K562 (cell line): ENCODE measurements around the gene LMAN1L. TPM values are rescaled to one million over a fixed set of nuclear protein-coding genes. Genes with fewer than 3 reads are reported as not detected.
A peak's percentile ranks its signal among the peaks of the same experiment; 100 is the strongest.

Experiments
- ATAC-seq: fragments of 200-7000 bp; cut with Tn5 transposase; 3 replicates; pipeline ENCODE4 v1.9.1; 2020; ENCODE audit warnings: moderate library complexity
- BruUV-seq: library from RNA; stranded (reverse); fragments of 400-500 nt; replicated peaks from 2 replicates; lab custom pipeline; 2021; lab: Mats Ljungman, UMichigan
- CTCF ChIA-PET: fragments of 300-600 bp; formaldehyde crosslinking; extraction: SDS; loops from one replicate; lab custom pipeline; 2021; ENCODE audit warnings: low intra/inter-chr PET ratio; lab: Yijun Ruan, JAX
- POLR2A ChIA-PET: fragments of 300-600, 350-650 bp; sonication (Branson Sonifier 250); formaldehyde crosslinking; extraction: SDS; loops from one replicate; lab custom pipeline; 2021; ENCODE audit warnings: antibody characterized with exemption, inconsistent platforms; lab: Yijun Ruan, JAX
- DNase-seq, 4 experiments: peaks; one replicate each; pipeline versions ENCODE4 v3.0.0 to v3.0.0-alpha.2; 2011 to 2018; ENCODE audit warnings: low spot score in 3 of 4, mixed read lengths in 3 of 4; ENCODE audit errors: extremely low read depth in 1 of 4
- FAIRE-seq: peaks from 2 replicates; lab custom pipeline; 2011; peaks lifted over from hg19 to GRCh38; lab: Jason Lieb, UNC
- H2AFZ ChIP-seq: 2 replicates; pipeline ENCODE4 v1.6.0; 2011; ENCODE audit warnings: low read depth, low read length, control low read depth, inconsistent platforms
- H3K27ac ChIP-seq: fragments of 200-600 bp; 3 replicates; pipeline ENCODE4 v1.8.0; 2011; ENCODE audit warnings: low read depth, mild to moderate bottlenecking, control low read depth, inconsistent platforms, low read length, moderate library complexity, mixed read lengths; ENCODE audit errors: extremely low read depth
- H3K27me3 ChIP-seq, 2 experiments: fragments of 300-600 bp in 1 of 2; 2 replicates in 1 of 2; 3 replicates in 1 of 2; pipeline versions ENCODE4 v1.6.0 to v1.8.0; 2011; ENCODE audit warnings: inconsistent platforms in 2 of 2, low read length in 2 of 2, mild to moderate bottlenecking in 1 of 2, mixed read lengths in 1 of 2, moderate library complexity in 1 of 2; ENCODE audit not compliant: control insufficient read depth in 2 of 2, insufficient read depth in 2 of 2
- H3K36me3 ChIP-seq: fragments of 300-600 bp; 3 replicates; pipeline ENCODE4 v1.8.0; 2011; ENCODE audit warnings: mild to moderate bottlenecking, low read length, inconsistent platforms; ENCODE audit not compliant: control insufficient read depth, insufficient read depth
- H3K4me1 ChIP-seq, 2 experiments: fragments of 200-600 bp in 1 of 2; replicated peaks in 1 of 2; 2 replicates in 1 of 2; 3 replicates in 1 of 2; pipeline versions ENCODE4 v1.5.1 to v1.8.0; 2011; ENCODE audit warnings: inconsistent platforms in 2 of 2, low read length in 2 of 2, mild to moderate bottlenecking in 1 of 2, mixed read lengths in 1 of 2, moderate library complexity in 1 of 2; ENCODE audit not compliant: control insufficient read depth in 2 of 2, insufficient read depth in 2 of 2
- H3K4me2 ChIP-seq: 2 replicates; pipeline ENCODE4 v1.6.1; 2011; ENCODE audit warnings: low read length, control low read depth, inconsistent platforms, mixed read lengths; ENCODE audit not compliant: insufficient read depth
- H3K4me3 ChIP-seq: fragments of 200-600 bp; sonication (generic), shearing (Covaris generic); 2 replicates; pipeline ENCODE4 v1.5.1; 2016; ENCODE audit warnings: control low read depth, inconsistent platforms
- H3K79me2 ChIP-seq: fragments of 200-600 bp; 3 replicates; pipeline ENCODE4 v1.8.0; 2011; ENCODE audit warnings: low read length, inconsistent platforms; ENCODE audit not compliant: control insufficient read depth, insufficient read depth
- H3K9ac ChIP-seq, 2 experiments: 2 replicates each; pipeline versions ENCODE4 v1.6.0 to v1.6.1; 2011; ENCODE audit warnings: low read depth in 2 of 2, low read length in 2 of 2, control low read depth in 1 of 2, inconsistent platforms in 1 of 2, mild to moderate bottlenecking in 1 of 2, mixed read lengths in 1 of 2; ENCODE audit not compliant: insufficient read depth in 1 of 2
- H3K9me1 ChIP-seq: one replicate; pipeline ENCODE4 v1.6.0; 2011; ENCODE audit warnings: inconsistent platforms, mild to moderate bottlenecking, low read length, moderate library complexity; ENCODE audit not compliant: control insufficient read depth, insufficient read depth
- H3K9me3 ChIP-seq: replicated peaks from 2 replicates; pipeline ENCODE4 v1.5.1; 2011; ENCODE audit warnings: low read depth, low read length, inconsistent platforms; ENCODE audit not compliant: control insufficient read depth, insufficient read depth
- H4K20me1 ChIP-seq: replicated peaks from 2 replicates; pipeline ENCODE4 v1.6.1; 2011; ENCODE audit warnings: low read length, inconsistent platforms, mixed read lengths; ENCODE audit not compliant: control insufficient read depth, insufficient read depth
- EP300 ChIP-seq: IDR thresholded peaks from 2 replicates; pipeline ENCODE4 v1.6.1; 2012; ENCODE audit warnings: low read length, improper control_type of control experiment
- HSF4 ChIP-seq: fragments of 250-450 bp; sonication (Bioruptor Pico); IDR thresholded peaks from 2 replicates; pipeline ENCODE4 v2.1.2; 2022; ENCODE audit warnings: mild to moderate bottlenecking, moderate library complexity, borderline replicate concordance
- PHF20 ChIP-seq: fragments of 450-650 bp; IDR thresholded peaks from 2 replicates; pipeline ENCODE4 v1.6.1; 2018; ENCODE audit not compliant: partially characterized antibody
- SMC3 ChIP-seq: conservative IDR thresholded peaks from 2 replicates; pipeline ENCODE4 v1.6.1; 2011; ENCODE audit warnings: low read depth, low read length, improper control_type of control experiment; ENCODE audit not compliant: insufficient read depth
- TOE1 ChIP-seq, 2 experiments: fragments of 450-650 bp in 1 of 2; sonication (generic) in 1 of 2; formaldehyde crosslinking in 1 of 2; IDR thresholded peaks; 2 replicates each; pipeline versions ENCODE4 v1.7.1 to v1.8.0; 2016 to 2022; ENCODE audit warnings: borderline replicate concordance in 2 of 2, mild to moderate bottlenecking in 2 of 2, antibody characterized with exemption in 1 of 2, inconsistent platforms in 1 of 2, low read depth in 1 of 2, missing genetic modification reagents in 1 of 2, moderate library complexity in 1 of 2
- ZKSCAN1 ChIP-seq: fragments of 150-350 bp; IDR thresholded peaks from 2 replicates; pipeline ENCODE4 v1.6.1; 2016; ENCODE audit warnings: low read depth, low read length
- ZNF75A ChIP-seq: fragments of 450-650 bp; formaldehyde crosslinking; IDR thresholded peaks from 2 replicates; pipeline ENCODE4 v1.4.0; 2020; ENCODE audit warnings: mild to moderate bottlenecking
- ZSCAN29 ChIP-seq: fragments of 450-650 bp; IDR thresholded peaks from 2 replicates; pipeline ENCODE4 v1.6.1; 2017
- WGBS: fragments of 100-300 bp; shearing (Covaris generic); methylation state at CpG from one replicate; pipeline ENCODE4 v1.1.6; 2016; ENCODE audit warnings: low coverage, mixed read lengths; ENCODE audit not compliant: insufficient coverage; ENCODE audit errors: missing lambda C conversion rate; 5-methylcytosine and 5-hydroxymethylcytosine counted together
- in situ Hi-C: fragments of 300-500 bp; cut with MboI; formaldehyde crosslinking; loops from 4 replicates; pipeline ENCODE4 v1.15.0; 2018; ENCODE audit warnings: inconsistent platforms, mixed read lengths
- intact Hi-C: fragments of 100-400 bp; cut with micrococcal nuclease; formaldehyde crosslinking; loops from 2 replicates; pipeline ENCODE4 v1.14.2; 2022
- polyA plus RNA-seq, 8 experiments: library from polyadenylated mRNA; depleted of rRNA in 4 of 8; stranded (reverse) in 5 of 8; unstranded in 3 of 8; fragments of >200 nt; fragmentation: Nextera tagmentation in 2 of 8; fragmentation: Illumina TruSeq in 1 of 8; extraction: Ambion mirVana in 2 of 8; extraction: Trizol in 1 of 8; gene quantifications; 2 replicates each; pipeline versions ENCODE4 v1.2.1 to v1.2.3, GENCODE V29; 2011 to 2014; ENCODE audit warnings: inconsistent platforms in 1 of 8, missing spikeins in 1 of 8
- total RNA-seq, 7 experiments: library from RNA; depleted of rRNA in 6 of 7; stranded (reverse); fragments of >200 nt in 6 of 7; fragmentation: Illumina TruSeq in 2 of 7; extraction: Trizol in 2 of 7; gene quantifications; 2 replicates each; pipeline versions ENCODE4 v1.2.1 to v1.2.3, GENCODE V29; 2011 to 2021; ENCODE audit warnings: low replicate concordance in 1 of 7
- TF ChIP-seq, protein P1 (sequence below): sonication (generic); formaldehyde crosslinking; IDR thresholded peaks from 2 replicates; pipeline ENCODE4 v1.8.1; 2023; ENCODE audit warnings: mild to moderate bottlenecking, missing genetic modification reagents

LMAN1L gene
- total and polyA plus RNA-seq, 9 of the 15 experiments (the other 6 are each of a cell fraction or from before 2014, with no cell fraction given), result not detected

DNA sequence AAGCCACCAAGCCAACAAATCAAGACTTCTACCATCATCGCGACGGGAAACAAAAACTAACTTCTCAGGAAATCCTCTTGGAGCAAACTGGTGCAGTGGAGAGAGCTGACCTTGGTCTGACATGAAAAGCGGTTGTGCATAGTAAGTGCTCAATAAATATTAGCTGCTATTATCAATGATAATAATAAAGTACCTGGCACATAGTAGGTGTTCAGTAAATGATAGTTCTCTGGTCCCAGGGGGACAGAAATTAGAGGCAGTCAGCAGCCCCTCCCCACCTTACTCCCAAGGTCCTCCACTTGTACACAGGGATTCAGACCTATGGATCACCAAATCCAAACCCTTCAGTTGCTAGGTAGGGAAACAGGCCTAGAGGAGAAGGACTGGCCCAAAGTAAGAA is 36.7 kb upstream of the LMAN1L start:
- no peak overlapping the region for H3K4me2 ChIP-seq
- no peak overlapping the region for H3K27ac ChIP-seq
- H3K9me3 ChIP-seq, result no peaks in the 10 kb centered on the region
- BruUV-seq, result no TSS peak
- H3K79me2 ChIP-seq, result no peaks in the 10 kb centered on the region
- no peak overlapping the region for H2AFZ ChIP-seq
- H3K4me3 ChIP-seq, result no peak overlapping the region
- FAIRE-seq, result no peak
- in situ Hi-C loops (no loop called here), intact Hi-C loops (loop anchor here (10.0 kb wide), 1 partner anchor 429 kb away; the partner anchor contains the start of gene C15orf39)
- WGBS, result 77% methylated on average over 4 of the region's 4 CpGs
- H4K20me1 ChIP-seq, result no peaks in the 10 kb centered on the region; the same call in 1 of the 2 replicates
- H3K27me3 ChIP-seq, result no peaks in the 10 kb centered on the region
- POLR2A ChIA-PET, result interaction anchor here (0.6 kb wide), 1 partner anchor 750 kb away, joined by 3 read pairs; no protein-coding TSS in a partner anchor
- CTCF ChIA-PET, result interaction anchor here (0.7 kb wide), 1 partner anchor 219 kb away, joined by 3 read pairs; the partner anchor contains the start of gene SCAMP5
- H3K9me1 ChIP-seq, result peaks cover 4% of the 10 kb centered on the region
- H3K36me3 ChIP-seq, result no peaks in the 10 kb centered on the region
- no peak for TF ChIP-seq SMC3
- peak; percentile 65; the same call in 1 of the 2 replicates for TF ChIP-seq ZKSCAN1
- DNase-seq, result no peak
- peaks cover 24 to 44% of the 10 kb centered on the region in 2 experiments for H3K4me1 ChIP-seq
- ATAC-seq, result no peak
- H3K9ac ChIP-seq, result no peak overlapping the region

- Histone ChIP-seq H4K20me1 (no peaks in the 10 kb centered on the region), H3K36me3 (no peaks in the 10 kb centered on the region), H3K9me1 (peaks cover 4% of the 10 kb centered on the region), H3K4me3 (no peak overlapping the region), H3K27ac (no peak overlapping the region), H3K9me3 (no peaks in the 10 kb centered on the region), H3K4me2 (no peak overlapping the region), H3K27me3 (no peaks in the 10 kb centered on the region), H2AFZ (no peak overlapping the region), H3K9ac (peak overlapping the region in 1 of 2 experiments; percentile 50; a peak in 2 of 4 replicates), H3K4me1 (peaks cover 32 to 43% of the 10 kb centered on the region in 2 experiments), H3K79me2 (peaks cover 3% of the 10 kb centered on the region; the same call in 1 of the 3 replicates)
- BruUV-seq, result no TSS peak
- FAIRE-seq, result no peak
- WGBS, result 52% methylated on average over 12 of the region's 13 CpGs
- ChIA-PET CTCF (interaction anchor here (1.1 kb wide), 1 partner anchor 23 kb away, joined by 3 read pairs; no protein-coding TSS in a partner anchor), POLR2A (interaction anchor here (0.6 to 1.6 kb wide), 5 partner anchors 9 to 749 kb away, joined by 3 to 8 read pairs (median 3); no protein-coding TSS in a partner anchor)
- no peak for DNase-seq
- in situ Hi-C loops (no loop called here), intact Hi-C loops (loop anchor here (10.0 kb wide), 1 partner anchor 428 kb away; the partner anchor contains the start of gene C15orf39)
- no peak; the same call in 2 of the 3 replicates for ATAC-seq
- TF ChIP-seq ZNF75A (CRISPR knock-in tag), result no peak
- TF ChIP-seq TOE1 (IDR thresholded peaks at IDR 0.05; ENCODE audit: borderline replicate concordance), result no peak
- TF ChIP-seq TOE1 (CRISPR knock-in tag; IDR thresholded peaks at IDR 0.05; ENCODE audit: borderline replicate concordance, low read depth), result no peak
- peak; percentile 27; the same call in 1 of the 2 replicates for TF ChIP-seq EP300
- no peak for TF ChIP-seq HSF4
- TF ChIP-seq ZSCAN29, result no peak
- no peak for TF ChIP-seq PHF20
- TF ChIP-seq, protein P1, sequence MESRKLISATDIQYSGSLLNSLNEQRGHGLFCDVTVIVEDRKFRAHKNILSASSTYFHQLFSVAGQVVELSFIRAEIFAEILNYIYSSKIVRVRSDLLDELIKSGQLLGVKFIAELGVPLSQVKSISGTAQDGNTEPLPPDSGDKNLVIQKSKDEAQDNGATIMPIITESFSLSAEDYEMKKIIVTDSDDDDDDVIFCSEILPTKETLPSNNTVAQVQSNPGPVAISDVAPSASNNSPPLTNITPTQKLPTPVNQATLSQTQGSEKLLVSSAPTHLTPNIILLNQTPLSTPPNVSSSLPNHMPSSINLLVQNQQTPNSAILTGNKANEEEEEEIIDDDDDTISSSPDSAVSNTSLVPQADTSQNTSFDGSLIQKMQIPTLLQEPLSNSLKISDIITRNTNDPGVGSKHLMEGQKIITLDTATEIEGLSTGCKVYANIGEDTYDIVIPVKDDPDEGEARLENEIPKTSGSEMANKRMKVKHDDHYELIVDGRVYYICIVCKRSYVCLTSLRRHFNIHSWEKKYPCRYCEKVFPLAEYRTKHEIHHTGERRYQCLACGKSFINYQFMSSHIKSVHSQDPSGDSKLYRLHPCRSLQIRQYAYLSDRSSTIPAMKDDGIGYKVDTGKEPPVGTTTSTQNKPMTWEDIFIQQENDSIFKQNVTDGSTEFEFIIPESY (CRISPR knock-in tag), result peak; percentile 60; the same call in 1 of the 2 replicates
These were observed 35.5 kb upstream of the LMAN1L start for GRCh38 chr15:74776821-74777768.
